ENCODE measurements around the gene CAMK1. TPM values are rescaled to one million over a fixed set of nuclear protein-coding genes. Genes with fewer than 3 reads are reported as not detected.

Gene CAMK1
- total and polyA plus RNA-seq, 9 of the 15 experiments (the other 6 are each of a cell fraction or from before 2014, with no cell fraction given): 0.23 to 10.7 (median 6.0) TPM

DNA sequence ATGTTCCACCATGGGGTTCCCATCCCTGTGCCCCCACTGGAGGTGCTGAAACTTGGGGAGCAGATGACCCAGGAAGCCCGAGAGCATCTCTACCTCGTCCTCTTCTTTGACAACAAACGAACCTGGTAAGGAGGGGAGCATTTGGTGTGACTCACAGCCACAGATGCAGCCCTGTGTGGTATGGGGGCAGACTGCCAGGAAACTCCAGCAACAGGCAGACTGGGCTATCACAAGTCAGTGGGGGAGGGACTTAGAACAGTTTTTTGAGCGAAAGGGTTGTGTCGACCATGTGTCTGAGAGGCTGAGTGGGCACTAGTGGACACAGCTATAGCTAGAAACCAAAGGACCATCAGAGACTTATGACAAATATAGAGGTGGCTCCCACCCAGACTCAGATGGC, 23.4 kb downstream of the CAMK1 start:
- FAIRE-seq (no peak), DNase-seq (ENCODE audit: extremely low read depth in 1 of 4, low spot score in 3 of 4) (no peak), ATAC-seq (no peak)
- in situ Hi-C loops (cut with MboI) (no loop called here), intact Hi-C loops (cut with micrococcal nuclease) (no loop called here)
- WGBS (ENCODE audit: insufficient coverage, low coverage, missing lambda C conversion rate): 89% methylated on average over 5 of the region's 5 CpGs
- Histone ChIP-seq H3K4me1 (replicated peaks in 1 of 2; ENCODE audit: control insufficient read depth in 2 of 2, insufficient read depth in 2 of 2, low read length in 2 of 2) (peaks cover 9 to 22% of the 10 kb centered on the region in 2 experiments; a peak in 4 of 5 replicates), H3K9me1 (ENCODE audit: control insufficient read depth, insufficient read depth, low read length) (no peaks in the 10 kb centered on the region), H3K36me3 (ENCODE audit: control insufficient read depth, insufficient read depth, low read length) (peaks cover 82% of the 10 kb centered on the region), H3K27me3 (ENCODE audit: control insufficient read depth in 2 of 2, insufficient read depth in 2 of 2, low read length in 2 of 2) (no peaks in the 10 kb centered on the region), H2AFZ (ENCODE audit: low read depth, low read length) (no peak overlapping the region), H4K20me1 (replicated peaks; ENCODE audit: control insufficient read depth, insufficient read depth, low read length) (no peaks in the 10 kb centered on the region), H3K9ac (ENCODE audit: insufficient read depth in 1 of 2, low read depth in 2 of 2, low read length in 2 of 2) (no peak overlapping the region), H3K4me2 (ENCODE audit: insufficient read depth, low read length) (no peak overlapping the region), H3K27ac (ENCODE audit: extremely low read depth, low read depth, low read length) (no peak overlapping the region), H3K79me2 (ENCODE audit: control insufficient read depth, insufficient read depth, low read length) (peaks cover 12% of the 10 kb centered on the region), H3K9me3 (replicated peaks; ENCODE audit: control insufficient read depth, insufficient read depth, low read depth, low read length) (no peaks in the 10 kb centered on the region), H3K4me3 (no peak overlapping the region)
- BruUV-seq (replicated peaks): no TSS peak
- POLR2A ChIA-PET: interaction anchor here (1.5 to 6.1 kb wide), 3 partner anchors 9 to 18 kb away, joined by 7 to 60 read pairs (median 58); partner anchors contain the start of gene BRPF1
- CTCF ChIA-PET (ENCODE audit: low intra/inter-chr PET ratio): no interaction called here
- TF ChIP-seq CBFB (CRISPR knock-in tag; IDR thresholded peaks at IDR 0.05) (no peak), EP400 (IDR thresholded peaks at IDR 0.05) (no peak), COPS2 (conservative IDR thresholded peaks at IDR 0.05) (no peak), ZNF584 (CRISPR knock-in tag; IDR thresholded peaks at IDR 0.05; ENCODE audit: low read depth) (no peak), ZNF134 (CRISPR knock-in tag; conservative IDR thresholded peaks at IDR 0.05) (no peak), ZNF444 (CRISPR knock-in tag; IDR thresholded peaks at IDR 0.05) (no peak), TBP (optimal IDR thresholded peaks at IDR 0.05; ENCODE audit: low read depth, low read length) (no peak), NFATC3 (IDR thresholded peaks at IDR 0.05) (no peak), ZNF780A (CRISPR knock-in tag; IDR thresholded peaks at IDR 0.05) (no peak)
- TF ChIP-seq, protein P1, sequence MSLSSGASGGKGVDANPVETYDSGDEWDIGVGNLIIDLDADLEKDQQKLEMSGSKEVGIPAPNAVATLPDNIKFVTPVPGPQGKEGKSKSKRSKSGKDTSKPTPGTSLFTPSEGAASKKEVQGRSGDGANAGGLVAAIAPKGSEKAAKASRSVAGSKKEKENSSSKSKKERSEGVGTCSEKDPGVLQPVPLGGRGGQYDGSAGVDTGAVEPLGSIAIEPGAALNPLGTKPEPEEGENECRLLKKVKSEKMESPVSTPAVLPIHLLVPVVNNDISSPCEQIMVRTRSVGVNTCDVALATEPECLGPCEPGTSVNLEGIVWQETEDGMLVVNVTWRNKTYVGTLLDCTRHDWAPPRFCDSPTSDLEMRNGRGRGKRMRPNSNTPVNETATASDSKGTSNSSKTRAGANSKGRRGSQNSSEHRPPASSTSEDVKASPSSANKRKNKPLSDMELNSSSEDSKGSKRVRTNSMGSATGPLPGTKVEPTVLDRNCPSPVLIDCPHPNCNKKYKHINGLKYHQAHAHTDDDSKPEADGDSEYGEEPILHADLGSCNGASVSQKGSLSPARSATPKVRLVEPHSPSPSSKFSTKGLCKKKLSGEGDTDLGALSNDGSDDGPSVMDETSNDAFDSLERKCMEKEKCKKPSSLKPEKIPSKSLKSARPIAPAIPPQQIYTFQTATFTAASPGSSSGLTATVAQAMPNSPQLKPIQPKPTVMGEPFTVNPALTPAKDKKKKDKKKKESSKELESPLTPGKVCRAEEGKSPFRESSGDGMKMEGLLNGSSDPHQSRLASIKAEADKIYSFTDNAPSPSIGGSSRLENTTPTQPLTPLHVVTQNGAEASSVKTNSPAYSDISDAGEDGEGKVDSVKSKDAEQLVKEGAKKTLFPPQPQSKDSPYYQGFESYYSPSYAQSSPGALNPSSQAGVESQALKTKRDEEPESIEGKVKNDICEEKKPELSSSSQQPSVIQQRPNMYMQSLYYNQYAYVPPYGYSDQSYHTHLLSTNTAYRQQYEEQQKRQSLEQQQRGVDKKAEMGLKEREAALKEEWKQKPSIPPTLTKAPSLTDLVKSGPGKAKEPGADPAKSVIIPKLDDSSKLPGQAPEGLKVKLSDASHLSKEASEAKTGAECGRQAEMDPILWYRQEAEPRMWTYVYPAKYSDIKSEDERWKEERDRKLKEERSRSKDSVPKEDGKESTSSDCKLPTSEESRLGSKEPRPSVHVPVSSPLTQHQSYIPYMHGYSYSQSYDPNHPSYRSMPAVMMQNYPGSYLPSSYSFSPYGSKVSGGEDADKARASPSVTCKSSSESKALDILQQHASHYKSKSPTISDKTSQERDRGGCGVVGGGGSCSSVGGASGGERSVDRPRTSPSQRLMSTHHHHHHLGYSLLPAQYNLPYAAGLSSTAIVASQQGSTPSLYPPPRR (CRISPR knock-in tag; IDR thresholded peaks at IDR 0.05; ENCODE audit: borderline replicate concordance): no peak
- TF ChIP-seq, protein P2, sequence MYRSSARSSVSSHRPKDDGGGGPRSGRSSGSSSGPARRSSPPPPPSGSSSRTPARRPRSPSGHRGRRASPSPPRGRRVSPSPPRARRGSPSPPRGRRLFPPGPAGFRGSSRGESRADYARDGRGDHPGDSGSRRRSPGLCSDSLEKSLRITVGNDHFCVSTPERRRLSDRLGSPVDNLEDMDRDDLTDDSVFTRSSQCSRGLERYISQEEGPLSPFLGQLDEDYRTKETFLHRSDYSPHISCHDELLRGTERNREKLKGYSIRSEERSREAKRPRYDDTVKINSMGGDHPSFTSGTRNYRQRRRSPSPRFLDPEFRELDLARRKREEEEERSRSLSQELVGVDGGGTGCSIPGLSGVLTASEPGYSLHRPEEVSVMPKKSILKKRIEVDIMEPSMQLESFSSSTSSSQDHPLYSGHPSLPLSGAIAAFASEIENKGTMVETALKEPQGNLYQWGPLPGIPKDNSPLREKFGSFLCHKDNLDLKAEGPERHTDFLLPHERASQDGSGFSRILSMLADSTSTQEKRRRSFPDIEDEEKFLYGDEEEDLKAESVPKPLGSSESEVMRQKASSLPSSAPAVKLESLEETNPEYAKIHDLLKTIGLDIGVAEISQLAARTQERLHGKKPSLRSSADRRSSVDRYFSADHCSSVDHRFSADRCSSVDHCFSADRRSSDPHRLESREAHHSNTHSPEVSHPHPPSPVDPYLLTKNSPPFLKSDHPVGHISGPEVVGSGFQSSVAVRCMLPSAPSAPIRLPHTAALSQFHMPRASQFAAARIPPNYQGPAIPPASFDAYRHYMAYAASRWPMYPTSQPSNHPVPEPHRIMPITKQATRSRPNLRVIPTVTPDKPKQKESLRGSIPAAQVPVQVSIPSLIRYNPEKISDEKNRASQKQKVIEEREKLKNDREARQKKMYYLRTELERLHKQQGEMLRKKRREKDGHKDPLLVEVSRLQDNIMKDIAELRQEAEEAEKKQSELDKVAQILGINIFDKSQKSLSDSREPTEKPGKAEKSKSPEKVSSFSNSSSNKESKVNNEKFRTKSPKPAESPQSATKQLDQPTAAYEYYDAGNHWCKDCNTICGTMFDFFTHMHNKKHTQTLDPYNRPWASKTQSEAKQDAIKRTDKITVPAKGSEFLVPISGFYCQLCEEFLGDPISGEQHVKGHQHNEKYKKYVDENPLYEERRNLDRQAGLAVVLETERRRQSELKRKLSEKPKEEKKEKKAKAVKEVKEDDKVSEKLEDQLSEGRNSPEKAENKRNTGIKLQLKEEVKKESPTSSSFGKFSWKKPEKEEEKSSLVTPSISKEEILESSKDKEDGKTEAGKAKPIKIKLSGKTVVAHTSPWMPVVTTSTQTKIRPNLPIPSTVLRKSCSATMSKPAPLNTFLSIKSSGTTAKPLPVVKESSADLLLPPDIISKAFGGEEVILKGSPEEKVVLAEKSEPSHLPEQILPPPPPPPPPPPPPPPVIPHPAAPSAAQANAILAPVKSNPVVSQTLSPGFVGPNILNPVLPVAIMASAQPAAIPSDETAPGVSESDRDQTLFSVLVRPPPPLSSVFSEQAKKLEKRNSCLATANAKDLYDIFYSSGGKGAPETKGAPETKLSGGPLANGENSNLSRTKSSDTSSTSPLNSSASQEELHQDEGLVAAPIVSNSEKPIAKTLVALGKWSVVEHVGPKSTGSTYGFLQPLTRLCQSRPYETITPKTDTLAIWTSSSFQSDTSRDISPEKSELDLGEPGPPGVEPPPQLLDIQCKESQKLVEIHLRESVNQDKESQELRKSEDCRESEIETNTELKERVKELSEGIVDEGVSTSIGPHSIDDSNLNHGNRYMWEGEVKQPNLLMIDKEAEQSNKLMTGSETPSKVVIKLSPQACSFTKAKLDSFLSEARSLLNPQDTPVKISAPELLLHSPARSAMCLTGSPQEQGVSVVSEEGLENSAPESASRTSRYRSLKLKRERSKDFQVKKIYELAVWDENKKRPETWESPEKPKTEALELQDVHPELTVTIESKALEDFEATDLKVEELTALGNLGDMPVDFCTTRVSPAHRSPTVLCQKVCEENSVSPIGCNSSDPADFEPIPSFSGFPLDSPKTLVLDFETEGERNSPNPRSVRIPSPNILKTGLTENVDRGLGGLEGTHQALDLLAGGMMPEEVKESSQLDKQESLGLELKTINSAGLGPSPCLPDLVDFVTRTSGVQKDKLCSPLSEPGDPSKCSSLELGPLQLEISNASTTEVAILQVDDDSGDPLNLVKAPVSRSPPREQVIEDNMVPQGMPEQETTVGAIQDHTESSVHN (IDR thresholded peaks at IDR 0.05; ENCODE audit: borderline replicate concordance in 1 of 2, low read depth in 1 of 2): no peak
